ENCODE data around the gene NR6A1. TPM values are rescaled to one million over a fixed set of nuclear protein-coding genes. Genes with fewer than 3 reads are reported as not detected.
A peak's percentile ranks its signal among the peaks of the same experiment; 100 is the strongest.

NR6A1 gene
- total and polyA plus RNA-seq, 2 of the 13 experiments (the other 11 are each of a cell fraction or from before 2014, with no cell fraction given): 28.1 to 31.5 TPM

DNA sequence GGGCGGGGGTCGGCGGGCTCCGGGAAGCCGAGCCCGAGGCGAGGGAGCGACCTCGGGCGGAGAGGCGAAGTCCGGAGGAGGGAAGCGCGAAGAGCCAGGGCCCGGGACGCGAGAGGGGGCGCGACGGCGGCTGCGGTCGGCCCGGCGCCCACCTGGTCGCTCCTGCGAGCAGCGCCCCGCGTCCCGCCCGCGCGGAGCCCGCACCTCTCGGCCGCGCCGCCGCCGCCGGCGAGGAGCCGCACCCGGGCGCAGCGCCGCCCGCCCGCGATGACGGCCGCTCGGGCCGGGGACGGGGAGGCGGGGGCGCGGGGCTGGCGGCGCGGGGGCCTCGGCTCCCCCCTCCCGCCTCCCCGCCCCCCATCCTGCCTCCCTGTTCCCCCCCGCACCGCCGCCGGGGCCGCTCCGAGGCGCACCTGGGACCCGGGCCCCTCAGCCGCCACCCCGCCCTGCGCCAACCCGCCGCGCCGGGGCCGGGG, 266.5 kb downstream of the NR6A1 start (continued):
- TF ChIP-seq CENPX (CRISPR knock-in tag; IDR thresholded peaks at IDR 0.05): no peak
- TF ChIP-seq U2AF2 (IDR thresholded peaks at IDR 0.05; ENCODE audit: low read depth, low read length): no peak

- no peaks in the 10 kb centered on the region for H4K20me1 ChIP-seq (ENCODE audit: insufficient read depth, low read length)
- WGBS (ENCODE audit: low lambda C conversion rate): 92% methylated on average over 72 of the region's 76 CpGs
- no peak for FAIRE-seq
- H3K4me3 ChIP-seq (replicated peaks in 1 of 3; ENCODE audit: insufficient read depth in 1 of 3, low read depth in 2 of 3, low read length in 3 of 3): peak overlapping the region in 2 of 3 experiments; percentile 35 to 57; a peak in 4 of 6 replicates
- no peak for DNase-seq (ENCODE audit: low spot score)
- H3K4me2 ChIP-seq (ENCODE audit: low read depth, low read length): peak overlapping the region; percentile 57
- H2AFZ ChIP-seq (ENCODE audit: low read length): no peak overlapping the region
- peak overlapping the region; percentile 58; the same call in 1 of the 2 replicates for H3K9ac ChIP-seq (ENCODE audit: insufficient read depth, low read depth, low read length)
- intact Hi-C loops (cut with micrococcal nuclease; ENCODE audit: unreplicated experiment) (no loop called here), in situ Hi-C loops (cut with HindIII; ENCODE audit: extremely low pct_ligation_motif_present, low pct_unique_long_range_greater_than_20kb) (no loop called here)
- peaks cover 10 to 15% of the 10 kb centered on the region in 2 experiments; a peak in 2 of 5 replicates for H3K36me3 ChIP-seq (replicated peaks in 1 of 2; ENCODE audit: control insufficient read depth in 1 of 2, insufficient read depth in 2 of 2, low read length in 2 of 2)
- TF ChIP-seq AGO2 (optimal IDR thresholded peaks at IDR 0.05; ENCODE audit: low read depth, low read length): peak; percentile 61
- TF ChIP-seq RBFOX2 (IDR thresholded peaks at IDR 0.05; ENCODE audit: low read depth, low read length): peak; percentile 53; the same call in 1 of the 2 replicates
- 0 out of 2 replicates have a peak, but pooled peaks have one; percentile 45 for TF ChIP-seq ZBTB38 (CRISPR knock-in tag; IDR thresholded peaks at IDR 0.05)
- no peak for TF ChIP-seq SMARCE1 (IDR thresholded peaks at IDR 0.05; ENCODE audit: borderline replicate concordance)
- no peak for ATAC-seq
- ChIA-PET CTCF (ENCODE audit: low intra/inter-chr PET ratio, low total read pairs) (no interaction called here), POLR2A (no interaction called here)
- BruUV-seq (replicated peaks): no TSS peak
- no peaks in the 10 kb centered on the region for H3K27me3 ChIP-seq (ENCODE audit: control insufficient read depth in 1 of 2, insufficient read depth in 2 of 2, low read length in 2 of 2)
- no peaks in the 10 kb centered on the region for H3K9me3 ChIP-seq (ENCODE audit: low read length)
- H3K79me2 ChIP-seq (ENCODE audit: insufficient read depth, low read length): peaks cover 21% of the 10 kb centered on the region
- H3K4me1 ChIP-seq (ENCODE audit: insufficient read depth, low read length): peaks cover 35% of the 10 kb centered on the region
- no peak overlapping the region for H3K27ac ChIP-seq (ENCODE audit: extremely low read length, insufficient read depth, low read length)
These were observed 267.2 kb downstream of the NR6A1 start for GRCh38 chr9:124503713-124504529.
